Hematopoietic multipotent progenitor cell treated with erythropoietin and hydrocortisone succinate and interleukin-3 and kit ligand, for 8 days (in vitro differentiated cells): ENCODE data around the gene PNMA8C.
"Not testable (repeated sequence)": the region's sequence is repeated elsewhere in the genome, so short reads cannot be mapped to it uniquely, and the experiment has no call there.

ENCODE experiments used
- DNase-seq: peaks from one replicate; pipeline ENCODE4 v3.0.0-alpha.2; 2015

PNMA8C gene

DNA sequence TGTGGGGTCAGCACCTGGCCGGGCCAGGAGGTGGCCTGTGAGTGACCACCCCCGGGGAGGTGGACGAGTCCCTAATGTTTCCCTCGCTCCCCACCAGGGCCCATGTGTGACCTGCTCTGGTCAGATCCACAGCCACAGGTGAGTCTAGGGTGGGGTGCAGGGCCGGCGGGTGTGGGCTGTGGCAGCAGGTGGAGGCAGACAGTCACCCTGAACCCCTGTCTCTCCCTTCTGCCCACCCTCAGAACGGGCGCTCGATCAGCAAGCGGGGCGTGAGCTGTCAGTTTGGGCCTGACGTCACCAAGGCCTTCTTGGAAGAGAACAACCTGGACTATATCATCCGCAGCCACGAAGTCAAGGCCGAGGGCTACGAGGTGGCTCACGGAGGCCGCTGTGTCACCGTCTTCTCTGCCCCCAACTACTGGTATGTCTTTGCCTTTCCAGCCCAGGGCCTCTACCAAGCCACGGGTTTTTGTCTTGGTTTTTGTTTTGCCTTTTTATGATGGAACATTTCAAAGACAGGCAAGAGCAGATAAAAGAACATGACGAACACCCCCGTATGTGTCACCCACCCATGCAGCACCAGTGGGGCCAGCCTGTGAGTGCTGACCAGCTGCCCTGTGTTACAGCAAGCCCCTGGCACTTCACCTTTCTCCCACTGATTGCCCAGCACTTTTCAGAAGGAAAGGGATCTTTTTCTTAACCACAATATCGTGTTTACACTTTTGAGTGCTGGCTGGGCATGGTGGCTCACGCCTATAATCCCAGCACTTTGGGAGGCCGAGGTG lies 40.2 kb downstream of the PNMA8C start:
- DNase-seq, result no peak

DNA sequence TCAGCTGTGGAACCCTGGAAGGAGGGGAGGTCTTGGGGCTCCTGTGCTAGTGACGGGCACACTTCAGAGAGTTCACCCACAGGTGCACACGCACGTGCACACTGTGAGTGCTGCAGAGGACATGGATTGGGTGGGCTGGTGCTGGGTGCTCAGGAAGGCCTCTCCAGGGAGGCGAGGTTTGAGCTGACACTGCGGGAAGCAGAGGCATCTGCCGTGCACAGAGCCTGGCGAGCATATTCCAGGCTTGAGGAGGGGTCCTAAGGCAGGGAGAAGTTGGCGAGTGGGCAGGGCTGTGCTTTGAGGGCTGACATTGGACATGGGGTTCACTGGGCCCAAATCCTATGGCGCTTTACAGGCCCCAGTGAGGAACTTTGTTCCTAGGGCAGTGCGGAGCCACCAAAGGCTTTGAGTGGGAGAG lies 41.0 kb downstream of the PNMA8C start:
- DNase-seq, result no peak

DNA sequence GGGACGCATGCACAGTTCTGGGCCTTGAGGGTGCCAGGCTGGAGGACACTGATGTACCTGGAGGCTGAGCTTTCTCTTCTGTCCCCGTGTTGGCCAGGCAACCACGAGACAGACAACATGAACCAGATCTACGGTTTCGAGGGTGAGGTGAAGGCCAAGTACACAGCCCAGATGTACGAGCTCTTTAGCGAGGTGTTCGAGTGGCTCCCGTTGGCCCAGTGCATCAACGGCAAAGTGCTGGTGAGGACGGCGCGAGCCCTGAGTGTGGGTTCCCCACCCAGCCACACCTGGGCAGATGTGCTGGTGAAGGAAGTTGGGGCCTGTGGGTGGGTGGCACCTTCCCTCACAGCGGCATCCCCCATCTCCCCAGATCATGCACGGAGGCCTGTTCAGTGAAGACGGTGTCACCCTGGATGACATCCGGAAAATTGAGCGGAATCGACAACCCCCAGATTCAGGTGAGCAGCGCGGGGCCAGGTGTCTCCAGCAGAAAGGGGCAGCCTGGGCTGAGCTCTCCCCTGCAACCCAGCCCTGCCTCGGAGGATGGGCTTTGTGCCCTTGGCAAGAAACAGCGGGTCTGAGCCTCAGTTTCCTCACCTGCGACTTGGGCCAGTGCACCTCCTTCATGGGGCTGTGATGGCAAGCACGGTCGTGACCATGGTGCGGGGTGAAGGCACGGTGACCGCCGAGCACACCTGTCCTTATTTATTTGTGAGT lies 41.6 kb downstream of the PNMA8C start:
- no peak for DNase-seq

DNA sequence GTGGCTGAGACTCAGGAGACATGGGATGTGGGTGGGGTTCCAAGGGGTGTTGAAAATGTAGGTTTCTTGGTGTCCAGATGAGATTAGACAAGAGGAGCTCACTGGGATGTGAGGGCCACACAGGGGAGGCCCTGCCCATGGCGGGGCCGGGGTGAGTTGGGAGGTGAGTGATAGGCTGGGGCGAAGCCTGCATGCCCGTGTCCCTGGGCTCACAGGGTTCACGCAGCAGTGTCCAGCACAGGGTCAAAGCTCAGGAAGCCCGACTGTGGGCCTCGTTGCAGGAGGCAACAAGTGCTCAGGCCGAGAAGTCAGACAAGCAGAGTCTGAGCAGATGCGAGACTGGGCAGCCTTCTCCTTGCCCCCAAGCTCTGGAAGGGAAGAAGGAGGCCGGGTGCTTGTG lies 42.6 kb downstream of the PNMA8C start:
- no peak for DNase-seq

DNA sequence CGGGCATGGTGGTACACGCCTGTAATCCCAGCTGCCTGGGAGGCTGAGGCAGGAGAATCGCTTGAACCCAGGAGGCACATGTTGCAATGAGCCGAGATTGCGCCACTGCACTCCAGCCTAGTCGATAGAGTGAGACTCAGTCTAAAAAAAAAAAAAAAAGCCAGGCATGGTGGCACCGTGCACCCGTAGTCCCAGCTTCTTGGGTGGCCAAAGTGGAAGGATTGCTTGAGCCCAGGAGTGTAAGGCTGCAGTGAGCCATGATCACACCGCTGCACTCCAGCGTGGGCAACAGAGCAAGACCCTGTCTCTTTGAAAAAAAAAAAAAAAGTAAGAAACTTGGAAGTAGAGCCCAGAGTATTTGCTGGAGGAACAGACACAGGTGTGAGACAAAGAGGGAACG lies 43.1 kb downstream of the PNMA8C start:
- no peak for DNase-seq

DNA sequence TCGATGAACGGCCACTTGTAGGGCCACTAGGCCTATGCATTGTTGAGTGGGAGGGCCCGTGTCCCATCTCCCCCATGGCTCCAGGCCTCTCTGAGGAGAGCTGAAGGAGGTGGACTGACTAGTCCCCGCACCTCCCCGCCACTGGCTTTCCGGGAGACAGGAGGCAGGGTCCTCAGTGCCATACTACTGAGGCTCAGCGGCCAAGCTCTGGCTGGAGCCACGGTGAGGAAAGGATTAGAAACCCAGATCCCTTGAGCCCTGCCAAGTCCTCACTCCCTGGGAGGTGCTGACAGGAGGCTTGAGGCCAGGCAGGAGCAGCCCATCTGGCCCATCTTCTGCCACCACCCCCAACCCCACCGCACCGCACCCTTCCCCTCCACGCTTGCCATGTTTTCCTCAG lies 44.3 kb downstream of the PNMA8C start:
- no peak for DNase-seq

DNA sequence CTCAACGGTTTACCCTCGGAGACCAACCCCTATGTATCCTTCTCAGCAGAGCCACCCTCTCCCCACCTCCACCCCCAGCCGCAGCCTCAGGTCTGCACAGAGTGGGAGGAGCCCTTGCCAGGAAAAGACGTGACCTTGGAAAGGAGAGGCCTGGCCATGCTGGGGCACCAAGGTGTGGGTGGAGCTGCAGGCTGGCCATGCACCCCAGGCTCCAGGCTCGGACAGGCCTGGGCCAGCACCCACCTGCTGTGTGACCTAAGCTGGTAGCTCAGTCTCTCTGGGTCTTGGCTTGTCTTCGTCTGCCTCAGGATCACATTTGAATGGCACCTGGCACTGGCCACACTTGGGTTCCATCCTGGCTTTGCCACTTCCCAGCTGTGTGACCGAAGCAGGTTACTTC lies 44.9 kb downstream of the PNMA8C start:
- no peak for DNase-seq

DNA sequence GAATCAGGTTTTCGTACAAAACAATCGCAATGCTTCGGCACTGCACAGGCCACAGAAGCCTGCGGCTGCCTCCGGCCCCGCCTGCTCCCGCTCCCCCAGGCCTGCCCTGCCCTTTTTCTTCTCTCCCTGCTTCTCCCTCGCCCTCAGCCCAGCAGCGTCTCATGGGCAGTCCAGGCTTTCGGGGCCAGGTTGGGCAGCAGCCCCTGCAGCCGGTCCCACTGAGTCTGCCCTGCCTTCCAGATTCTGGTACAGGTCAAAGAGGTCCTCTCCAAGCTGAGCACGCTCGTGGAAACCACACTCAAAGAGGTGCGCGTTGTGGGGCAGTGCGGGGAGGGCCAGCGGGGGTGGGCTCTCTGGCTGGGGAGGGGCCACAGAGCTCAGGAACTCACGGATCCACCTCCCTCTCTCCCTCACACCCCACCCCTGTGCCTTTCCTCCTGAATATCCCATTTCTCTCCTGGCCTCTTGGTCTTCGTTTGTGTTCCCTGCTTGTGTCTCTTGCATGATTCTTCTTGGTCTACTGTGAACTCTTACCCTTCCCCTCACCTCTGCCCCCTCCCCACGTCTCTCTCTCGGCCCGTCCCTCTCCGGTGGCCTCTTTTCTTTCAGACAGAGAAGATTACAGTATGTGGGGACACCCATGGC lies 45.4 kb downstream of the PNMA8C start:
- no peak for DNase-seq

DNA sequence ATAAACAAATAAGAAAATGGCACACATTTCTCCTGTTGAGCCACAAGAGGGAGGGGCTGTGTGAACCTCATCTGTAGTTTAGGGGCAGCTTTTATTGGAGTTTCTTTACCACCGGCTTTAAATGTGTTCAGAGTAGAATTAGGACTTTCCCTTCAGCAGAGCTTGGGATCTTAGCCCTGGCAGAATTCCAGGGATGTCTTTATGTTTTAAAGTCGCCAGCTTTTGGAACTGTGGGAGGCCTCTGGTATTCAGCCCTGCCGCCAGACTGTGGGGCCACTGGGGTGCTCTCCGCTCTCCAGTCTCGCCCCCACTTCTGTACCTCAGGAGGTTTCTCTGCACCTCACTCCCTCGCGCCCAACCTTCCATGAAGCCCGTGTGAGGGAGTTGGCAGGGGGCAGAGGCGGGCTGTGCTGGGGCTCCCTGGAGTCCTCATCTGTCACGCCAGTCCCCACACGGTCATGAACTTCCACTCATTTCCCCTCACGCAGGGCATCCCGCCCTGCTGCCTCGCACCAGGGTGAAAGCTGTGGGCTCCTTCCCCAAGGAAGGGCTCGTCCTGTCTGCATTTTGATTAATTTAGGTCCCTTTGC lies 46.9 kb downstream of the PNMA8C start:
- no peak for DNase-seq

DNA sequence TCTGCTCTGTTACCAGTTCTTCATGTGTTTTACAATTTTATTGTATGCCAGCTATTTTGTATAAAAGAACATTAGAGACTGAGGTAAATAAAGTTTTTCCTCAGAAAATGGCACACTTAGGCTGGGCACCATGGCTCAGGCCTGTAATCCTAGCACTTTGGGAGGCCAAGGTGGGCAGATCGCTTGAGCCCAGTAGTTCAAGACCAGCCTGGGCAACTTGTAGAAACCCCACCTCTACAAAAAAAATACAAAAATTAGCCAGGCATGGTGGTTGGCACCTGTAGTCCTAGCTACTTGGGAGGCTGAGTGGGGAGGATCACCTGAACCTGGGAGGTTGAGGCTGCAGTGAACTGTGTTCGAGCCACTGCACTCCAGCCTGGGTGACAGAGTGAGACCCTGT lies 47.4 kb downstream of the PNMA8C start:
- DNase-seq, result no peak

DNA sequence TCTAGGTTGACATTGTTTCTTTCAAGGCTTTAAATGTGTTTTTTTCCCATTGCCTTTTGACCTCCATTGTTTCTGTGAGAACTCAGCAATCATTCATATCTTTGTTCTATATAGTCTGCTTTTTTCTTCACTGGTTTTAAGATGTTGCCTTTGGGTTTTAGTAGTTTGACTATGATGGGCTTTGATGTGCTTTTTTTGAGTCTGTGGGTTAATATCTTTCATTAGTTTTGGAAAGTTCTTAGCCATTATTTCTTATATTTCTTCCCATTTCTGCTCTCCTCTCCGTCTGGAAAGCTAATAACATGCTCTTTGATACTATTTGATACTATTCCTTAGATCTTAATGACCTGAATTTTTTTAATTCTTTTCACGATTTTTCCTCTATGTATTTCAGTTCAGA lies 48.0 kb downstream of the PNMA8C start:
- no peak for DNase-seq

DNA sequence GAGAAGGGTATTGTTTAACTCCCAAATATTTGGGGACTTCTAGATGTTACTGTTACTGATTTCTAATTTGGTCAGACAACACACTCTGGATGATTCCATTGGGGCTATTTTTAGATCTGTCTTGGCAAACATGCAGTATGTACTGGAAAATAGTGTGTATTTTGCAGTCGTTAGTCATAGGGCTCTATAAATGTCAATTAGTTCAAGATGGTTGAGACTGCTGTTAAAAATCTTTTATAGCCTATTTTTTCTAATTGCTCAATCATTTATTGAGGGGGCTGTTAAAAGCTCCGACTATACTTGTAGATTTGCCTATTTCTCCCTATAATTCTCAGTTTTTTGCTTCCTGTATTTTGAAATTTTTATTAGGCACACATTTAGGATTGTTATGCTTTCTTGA lies 50.5 kb downstream of the PNMA8C start:
- no peak for DNase-seq

DNA sequence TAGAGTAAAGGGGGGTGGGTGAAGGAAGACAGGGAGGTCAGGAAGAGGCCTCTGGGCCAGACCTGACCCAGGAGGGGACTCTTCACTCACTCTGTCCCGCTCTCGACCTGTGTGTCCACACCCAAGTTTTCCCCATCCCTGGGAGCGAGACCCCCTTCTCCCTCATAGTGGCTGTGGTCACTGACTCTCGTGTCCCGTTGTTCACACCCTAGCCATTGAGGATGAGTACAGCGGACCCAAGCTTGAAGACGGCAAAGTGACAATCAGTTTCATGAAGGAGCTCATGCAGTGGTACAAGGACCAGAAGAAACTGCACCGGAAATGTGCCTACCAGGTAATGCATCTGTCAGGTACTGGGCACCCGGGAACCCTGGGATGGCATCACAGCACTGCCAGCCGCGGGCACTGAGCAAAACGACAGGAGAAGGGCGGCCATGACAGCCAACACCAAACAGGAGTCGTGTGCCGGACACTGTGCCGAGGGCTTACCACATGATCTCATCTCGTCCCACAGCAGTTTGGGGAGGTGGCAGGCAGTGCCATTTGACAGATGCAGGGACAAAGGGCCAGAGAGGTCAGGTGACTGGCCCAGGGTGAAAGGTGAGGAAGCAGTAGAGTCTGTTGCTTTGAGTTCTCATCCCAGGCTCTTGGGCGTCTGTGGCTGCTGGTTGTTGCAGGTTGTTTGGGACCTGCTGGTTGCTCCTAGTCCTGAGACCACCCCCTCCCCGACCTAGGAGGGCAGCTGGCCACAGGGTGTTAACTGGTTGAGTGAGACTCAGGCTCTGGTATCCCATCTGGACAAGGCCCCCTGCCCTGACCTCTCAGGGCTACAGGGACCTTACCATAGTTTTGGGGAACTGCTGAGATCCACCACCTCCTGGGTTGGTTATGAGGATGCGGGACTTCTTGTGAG lies 52.2 kb downstream of the PNMA8C start:
- no peak for DNase-seq

DNA sequence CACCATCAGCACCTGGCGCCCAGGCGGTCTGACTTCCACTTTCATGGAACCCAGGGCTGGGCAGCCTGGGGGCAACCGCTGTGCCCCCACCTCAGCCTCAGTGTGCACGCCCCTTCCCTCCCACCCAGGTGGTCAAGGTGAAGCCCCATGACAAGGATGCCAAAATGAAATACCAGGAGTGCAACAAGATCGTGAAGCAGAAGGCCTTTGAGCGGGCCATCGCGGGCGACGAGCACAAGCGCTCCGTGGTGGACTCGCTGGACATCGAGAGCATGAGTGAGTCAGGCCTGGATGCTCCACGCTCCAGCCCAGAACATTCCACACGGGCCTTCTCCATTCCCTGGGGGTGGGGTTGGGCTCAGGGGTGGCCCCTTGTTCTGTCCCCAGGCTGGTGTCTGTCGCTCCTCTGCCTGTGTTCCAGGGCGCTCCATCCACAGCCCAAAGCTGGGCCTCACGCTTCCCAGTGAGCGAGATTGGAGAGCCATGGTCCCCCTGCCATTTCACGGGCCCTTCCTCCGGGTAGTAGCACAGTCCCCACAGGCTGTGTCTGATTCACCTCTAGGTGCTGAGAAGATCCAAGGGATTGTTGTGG lies 53.2 kb downstream of the PNMA8C start:
- not testable (repeated sequence) for DNase-seq
